SU-DHL-6 (cell line): ENCODE results near the gene FYB1.

Experiments
- H2AFZ ChIP-seq: fragments of 200-600 bp; sonication (generic); 2 replicates; pipeline ENCODE4 v1.6.1; 2014; ENCODE audit warnings: low read depth, mild to moderate bottlenecking, moderate library complexity, mixed read lengths, antibody characterized with exemption, low read length; ENCODE audit not compliant: severe bottlenecking
- H3F3A ChIP-seq: fragments of 200-600 bp; shearing (Covaris generic); 2 replicates; pipeline ENCODE4 v1.6.0; 2016; ENCODE audit warnings: antibody characterized with exemption, mild to moderate bottlenecking; ENCODE audit not compliant: insufficient read depth
- H3K27ac ChIP-seq: fragments of 200-600 bp; sonication (generic); 2 replicates; pipeline ENCODE4 v1.5.1; 2016; ENCODE audit warnings: low read depth, mild to moderate bottlenecking, low read length, moderate library complexity, mixed read lengths
- H3K27me3 ChIP-seq: fragments of 200-600 bp; sonication (generic), shearing (Covaris generic); 2 replicates; pipeline ENCODE4 v1.6.0; 2014; ENCODE audit warnings: mild to moderate bottlenecking, low read length
- H3K36me3 ChIP-seq: fragments of 200-600 bp; sonication (generic); 2 replicates; pipeline ENCODE4 v1.6.1; 2014; ENCODE audit warnings: mild to moderate bottlenecking, low read length, mixed read lengths
- H3K4me2 ChIP-seq: fragments of 300-600, 200-600 bp; shearing (Covaris generic), sonication (generic); 2 replicates; pipeline ENCODE4 v1.6.0; 2014; ENCODE audit warnings: low read length, low read depth, mild to moderate bottlenecking; ENCODE audit not compliant: poor library complexity, severe bottlenecking
- H3K4me3 ChIP-seq: fragments of 200-600 bp; sonication (generic); 2 replicates; pipeline ENCODE4 v1.5.1; 2014; ENCODE audit warnings: antibody characterized with exemption, low read length, mild to moderate bottlenecking, mixed read lengths; ENCODE audit not compliant: insufficient read depth, poor library complexity, severe bottlenecking
- H3K79me2 ChIP-seq: fragments of 200-600 bp; sonication (generic); 2 replicates; pipeline ENCODE4 v1.6.1; 2014; ENCODE audit warnings: mild to moderate bottlenecking, low read length, moderate library complexity; ENCODE audit not compliant: insufficient read depth
- H3K9ac ChIP-seq: fragments of 200-600 bp; sonication (generic); 2 replicates; pipeline ENCODE4 v1.7.0; 2014; ENCODE audit warnings: mild to moderate bottlenecking, low read length
- H3K9me2 ChIP-seq: fragments of 200-600 bp; sonication (generic); replicated peaks from 2 replicates; pipeline ENCODE4 v1.6.1; 2014; ENCODE audit warnings: low read length; ENCODE audit not compliant: insufficient read depth
- H3K9me3 ChIP-seq: fragments of 200-600 bp; sonication (generic); 2 replicates; pipeline ENCODE4 v1.6.1; 2014; ENCODE audit warnings: low read length, mixed read lengths; ENCODE audit not compliant: insufficient read depth
- H4K20me1 ChIP-seq: fragments of 200-600 bp; sonication (generic); 2 replicates; pipeline ENCODE4 v1.6.1; 2014; ENCODE audit warnings: low read depth, mild to moderate bottlenecking, antibody characterized with exemption, low read length, moderate library complexity, mixed read lengths
- EZH2phosphoT487 ChIP-seq: fragments of 200-600 bp; sonication (generic), shearing (Covaris generic); conservative IDR thresholded peaks from 2 replicates; pipeline ENCODE4 v1.6.1; 2018; ENCODE audit warnings: mild to moderate bottlenecking, antibody characterized with exemption, low read length, moderate library complexity, mixed read lengths
- TF ChIP-seq, protein P1 (sequence below): fragments of 200-600 bp; sonication (generic); IDR thresholded peaks from one replicate; pipeline ENCODE4 v1.5.1; 2017; ENCODE audit warnings: antibody characterized with exemption, mild to moderate bottlenecking, low read length, moderate library complexity; ENCODE audit not compliant: insufficient read depth, poor library complexity, severe bottlenecking

FYB1 gene

GRCh38 chr5:39220280-39221030 is 1.1 kb upstream of the FYB1 start:
- Histone ChIP-seq H3K4me2 (no peak overlapping the region), H3K4me3 (no peak overlapping the region), H3K9me2 (no peaks in the 10 kb centered on the region), H3K27me3 (no peaks in the 10 kb centered on the region), H4K20me1 (no peaks in the 10 kb centered on the region), H2AFZ (no peak overlapping the region), H3K9me3 (no peaks in the 10 kb centered on the region), H3K27ac (no peak overlapping the region), H3K9ac (no peak overlapping the region), H3K79me2 (no peaks in the 10 kb centered on the region), H3F3A (no peaks in the 10 kb centered on the region), H3K36me3 (no peaks in the 10 kb centered on the region)
- TF ChIP-seq, protein P1, sequence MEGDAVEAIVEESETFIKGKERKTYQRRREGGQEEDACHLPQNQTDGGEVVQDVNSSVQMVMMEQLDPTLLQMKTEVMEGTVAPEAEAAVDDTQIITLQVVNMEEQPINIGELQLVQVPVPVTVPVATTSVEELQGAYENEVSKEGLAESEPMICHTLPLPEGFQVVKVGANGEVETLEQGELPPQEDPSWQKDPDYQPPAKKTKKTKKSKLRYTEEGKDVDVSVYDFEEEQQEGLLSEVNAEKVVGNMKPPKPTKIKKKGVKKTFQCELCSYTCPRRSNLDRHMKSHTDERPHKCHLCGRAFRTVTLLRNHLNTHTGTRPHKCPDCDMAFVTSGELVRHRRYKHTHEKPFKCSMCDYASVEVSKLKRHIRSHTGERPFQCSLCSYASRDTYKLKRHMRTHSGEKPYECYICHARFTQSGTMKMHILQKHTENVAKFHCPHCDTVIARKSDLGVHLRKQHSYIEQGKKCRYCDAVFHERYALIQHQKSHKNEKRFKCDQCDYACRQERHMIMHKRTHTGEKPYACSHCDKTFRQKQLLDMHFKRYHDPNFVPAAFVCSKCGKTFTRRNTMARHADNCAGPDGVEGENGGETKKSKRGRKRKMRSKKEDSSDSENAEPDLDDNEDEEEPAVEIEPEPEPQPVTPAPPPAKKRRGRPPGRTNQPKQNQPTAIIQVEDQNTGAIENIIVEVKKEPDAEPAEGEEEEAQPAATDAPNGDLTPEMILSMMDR = no peak
- TF ChIP-seq EZH2phosphoT487 = no peak

GRCh38 chr5:39218482-39219402 is 621 bp downstream of the FYB1 start:
- Histone ChIP-seq H3K9me3 (no peaks in the 10 kb centered on the region), H3K4me3 (no peak overlapping the region), H3K9ac (no peak overlapping the region), H3K27ac (no peak overlapping the region), H3K4me2 (no peak overlapping the region), H2AFZ (no peak overlapping the region), H3K36me3 (no peaks in the 10 kb centered on the region), H3K79me2 (no peaks in the 10 kb centered on the region), H4K20me1 (no peaks in the 10 kb centered on the region), H3F3A (no peaks in the 10 kb centered on the region), H3K27me3 (no peaks in the 10 kb centered on the region), H3K9me2 (no peaks in the 10 kb centered on the region)
- TF ChIP-seq, protein P1 = no peak
- no peak for TF ChIP-seq EZH2phosphoT487

DNA sequence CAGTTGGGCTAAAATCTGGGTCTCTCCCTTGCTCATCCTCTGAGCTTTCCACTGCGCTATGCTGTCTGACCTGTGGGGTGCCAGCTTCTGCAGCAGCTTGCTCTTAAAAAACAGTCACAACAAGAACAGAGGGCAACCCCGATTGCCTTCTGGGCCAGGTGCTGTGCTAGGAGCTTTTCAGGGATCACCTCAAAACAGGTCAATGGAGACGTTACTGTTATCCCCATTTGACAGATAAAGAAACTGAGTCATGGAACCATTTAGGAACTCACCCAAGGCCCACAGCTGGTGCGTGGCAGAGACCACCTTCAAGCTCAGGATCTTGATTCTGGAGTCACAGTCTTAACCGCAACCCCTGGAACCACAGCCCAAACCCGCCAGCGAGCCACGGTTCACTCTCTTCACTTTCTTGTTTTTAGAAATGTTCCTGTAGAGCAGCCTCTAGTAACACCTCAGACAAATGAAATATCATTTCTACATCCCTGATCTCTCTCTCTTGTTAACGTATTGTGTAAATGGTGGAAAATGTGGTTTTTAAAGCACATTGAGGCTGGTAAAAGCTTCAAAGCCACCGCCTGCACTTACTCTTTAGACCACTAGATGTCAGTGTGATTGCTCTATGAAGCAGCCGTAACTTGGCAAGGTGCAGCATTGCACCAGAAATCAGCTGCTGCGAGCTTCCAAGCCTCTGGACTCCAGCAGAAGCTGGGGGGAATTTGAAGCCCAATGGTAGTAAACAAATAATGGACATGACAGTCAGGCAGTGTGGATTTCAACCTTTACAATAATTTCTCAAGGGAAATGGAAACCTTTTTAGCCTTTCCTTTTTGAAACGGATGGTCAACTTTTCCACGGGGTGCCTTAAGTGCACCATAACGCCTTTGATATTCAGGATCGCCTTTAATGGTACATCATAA is 1.7 kb downstream of the FYB1 start:
- H4K20me1 ChIP-seq = no peaks in the 10 kb centered on the region
- H3K9ac ChIP-seq = no peak overlapping the region
- no peak overlapping the region for H2AFZ ChIP-seq
- H3K79me2 ChIP-seq = no peaks in the 10 kb centered on the region
- no peak overlapping the region for H3K4me2 ChIP-seq
- H3K4me3 ChIP-seq = no peak overlapping the region
- H3F3A ChIP-seq = no peaks in the 10 kb centered on the region
- no peaks in the 10 kb centered on the region for H3K9me2 ChIP-seq
- no peaks in the 10 kb centered on the region for H3K9me3 ChIP-seq
- no peaks in the 10 kb centered on the region for H3K27me3 ChIP-seq
- no peak overlapping the region for H3K27ac ChIP-seq
- no peaks in the 10 kb centered on the region for H3K36me3 ChIP-seq
- TF ChIP-seq, protein P1 = peak; percentile 69
- no peak for TF ChIP-seq EZH2phosphoT487
